ENCODE data around the gene SLC25A41.

The SLC25A41 gene

DNA sequence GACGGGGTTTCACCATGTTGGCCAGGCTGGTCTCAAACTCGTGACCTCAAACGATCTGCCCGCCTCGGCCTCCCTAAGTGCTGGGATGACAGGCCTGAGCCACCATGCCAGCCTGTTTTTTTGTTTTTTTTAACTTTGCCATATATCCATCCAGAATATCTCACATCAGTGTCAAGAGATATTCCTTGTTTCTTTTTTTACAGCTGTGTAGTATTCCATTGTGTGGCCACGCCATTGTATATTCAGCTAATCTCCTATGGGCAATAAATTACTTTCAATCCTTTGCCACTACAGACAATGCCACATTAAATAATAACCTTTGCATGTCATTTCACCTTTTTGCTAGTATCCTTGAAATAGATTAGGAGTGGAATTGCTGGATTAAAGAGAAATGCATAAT, 24.2 kb downstream of the SLC25A41 start:
- Histone ChIP-seq H3K4me2 (ENCODE audit: low read length) (no peak overlapping the region), H3K4me3 (ENCODE audit: low read depth, low read length, poor library complexity, severe bottlenecking) (no peak overlapping the region), H3F3A (ENCODE audit: insufficient read depth, low read length) (no peaks in the 10 kb centered on the region), H3K36me3 (ENCODE audit: insufficient read depth, low read length) (peaks cover 9% of the 10 kb centered on the region), H3K4me1 (ENCODE audit: insufficient read depth, low read length, severe bottlenecking) (no peaks in the 10 kb centered on the region), H3K9ac (ENCODE audit: low read length) (no peak overlapping the region), H3K79me2 (ENCODE audit: insufficient read depth, low read length) (no peaks in the 10 kb centered on the region), H3K9me2 (ENCODE audit: low read depth, low read length) (no peaks in the 10 kb centered on the region), H3K27me3 (ENCODE audit: insufficient read depth, low read length) (no peaks in the 10 kb centered on the region), H4K20me1 (ENCODE audit: insufficient read depth, low read length) (no peaks in the 10 kb centered on the region), H3K9me3 (ENCODE audit: low read length) (no peaks in the 10 kb centered on the region), H2AFZ (ENCODE audit: low read length) (no peak overlapping the region), H3K27ac (ENCODE audit: low read depth, low read length, poor library complexity, severe bottlenecking) (no peak overlapping the region)
- no peak for TF ChIP-seq EZH2 (IDR thresholded peaks at IDR 0.05; ENCODE audit: borderline replicate concordance, low read length)
- no peak for TF ChIP-seq CTCF (IDR thresholded peaks at IDR 0.05; ENCODE audit: low read length)

GRCh38 chr19:6406401-6406800, 27.2 kb downstream of the SLC25A41 start:
- H3K9ac ChIP-seq (ENCODE audit: low read length) = no peak overlapping the region
- no peak overlapping the region for H2AFZ ChIP-seq (ENCODE audit: low read length)
- H3K9me3 ChIP-seq (ENCODE audit: low read length) = no peaks in the 10 kb centered on the region
- no peaks in the 10 kb centered on the region for H3K36me3 ChIP-seq (ENCODE audit: insufficient read depth, low read length)
- no peaks in the 10 kb centered on the region for H3F3A ChIP-seq (ENCODE audit: insufficient read depth, low read length)
- H3K4me3 ChIP-seq (ENCODE audit: low read depth, low read length, poor library complexity, severe bottlenecking) = no peak overlapping the region
- TF ChIP-seq EZH2 (IDR thresholded peaks at IDR 0.05; ENCODE audit: borderline replicate concordance, low read length) (no peak), CTCF (IDR thresholded peaks at IDR 0.05; ENCODE audit: low read length) (no peak)
- H3K27ac ChIP-seq (ENCODE audit: low read depth, low read length, poor library complexity, severe bottlenecking) = no peak overlapping the region
- H4K20me1 ChIP-seq (ENCODE audit: insufficient read depth, low read length) = no peaks in the 10 kb centered on the region
- no peaks in the 10 kb centered on the region for H3K27me3 ChIP-seq (ENCODE audit: insufficient read depth, low read length)
- no peak overlapping the region for H3K4me2 ChIP-seq (ENCODE audit: low read length)
- H3K79me2 ChIP-seq (ENCODE audit: insufficient read depth, low read length) = no peaks in the 10 kb centered on the region
- no peaks in the 10 kb centered on the region for H3K4me1 ChIP-seq (ENCODE audit: insufficient read depth, low read length, severe bottlenecking)
- H3K9me2 ChIP-seq (ENCODE audit: low read depth, low read length) = no peaks in the 10 kb centered on the region

GRCh38 chr19:6402837-6403608, 30.5 kb downstream of the SLC25A41 start:
- no peak for TF ChIP-seq CTCF (IDR thresholded peaks at IDR 0.05; ENCODE audit: low read length)
- no peak for TF ChIP-seq EZH2 (IDR thresholded peaks at IDR 0.05; ENCODE audit: borderline replicate concordance, low read length)
- no peak overlapping the region for H3K9ac ChIP-seq (ENCODE audit: low read length)

More at GRCh38 chr19:6402837-6403608, 30.5 kb downstream of the SLC25A41 start:
- H3K27me3 ChIP-seq (ENCODE audit: insufficient read depth, low read length) = no peaks in the 10 kb centered on the region; the same call in 1 of the 2 replicates
- H3K9me3 ChIP-seq (ENCODE audit: low read length) = no peaks in the 10 kb centered on the region
- no peaks in the 10 kb centered on the region; the same call in 1 of the 2 replicates for H3K36me3 ChIP-seq (ENCODE audit: insufficient read depth, low read length)
- H3K9me2 ChIP-seq (ENCODE audit: low read depth, low read length) = no peaks in the 10 kb centered on the region
- H2AFZ ChIP-seq (ENCODE audit: low read length) = no peak overlapping the region
- H3K27ac ChIP-seq (ENCODE audit: low read depth, low read length, poor library complexity, severe bottlenecking) = no peak overlapping the region
- no peaks in the 10 kb centered on the region for H3K4me1 ChIP-seq (ENCODE audit: insufficient read depth, low read length, severe bottlenecking)
- H3K79me2 ChIP-seq (ENCODE audit: insufficient read depth, low read length) = no peaks in the 10 kb centered on the region
- no peaks in the 10 kb centered on the region for H4K20me1 ChIP-seq (ENCODE audit: insufficient read depth, low read length)
- no peak overlapping the region for H3K4me3 ChIP-seq (ENCODE audit: low read depth, low read length, poor library complexity, severe bottlenecking)
- no peak overlapping the region for H3K4me2 ChIP-seq (ENCODE audit: low read length)
- no peaks in the 10 kb centered on the region for H3F3A ChIP-seq (ENCODE audit: insufficient read depth, low read length)
